HG03095 (cell line): ENCODE measurements around the gene SELENOI.
"Not testable (repeated sequence)": the region's sequence is repeated elsewhere in the genome, so short reads cannot be mapped to it uniquely, and the experiment has no call there.

ENCODE experiments used
- ATAC-seq: cut with Tn5 transposase; IDR thresholded peaks from one replicate; pipeline ENCODE4 v1.9.1; 2021; ENCODE audit warnings: moderate library complexity; ENCODE audit not compliant: unreplicated experiment

Gene SELENOI

GRCh38 chr2:26326514-26326913 lies 19.4 kb upstream of the SELENOI start:
- no peak for ATAC-seq

DNA sequence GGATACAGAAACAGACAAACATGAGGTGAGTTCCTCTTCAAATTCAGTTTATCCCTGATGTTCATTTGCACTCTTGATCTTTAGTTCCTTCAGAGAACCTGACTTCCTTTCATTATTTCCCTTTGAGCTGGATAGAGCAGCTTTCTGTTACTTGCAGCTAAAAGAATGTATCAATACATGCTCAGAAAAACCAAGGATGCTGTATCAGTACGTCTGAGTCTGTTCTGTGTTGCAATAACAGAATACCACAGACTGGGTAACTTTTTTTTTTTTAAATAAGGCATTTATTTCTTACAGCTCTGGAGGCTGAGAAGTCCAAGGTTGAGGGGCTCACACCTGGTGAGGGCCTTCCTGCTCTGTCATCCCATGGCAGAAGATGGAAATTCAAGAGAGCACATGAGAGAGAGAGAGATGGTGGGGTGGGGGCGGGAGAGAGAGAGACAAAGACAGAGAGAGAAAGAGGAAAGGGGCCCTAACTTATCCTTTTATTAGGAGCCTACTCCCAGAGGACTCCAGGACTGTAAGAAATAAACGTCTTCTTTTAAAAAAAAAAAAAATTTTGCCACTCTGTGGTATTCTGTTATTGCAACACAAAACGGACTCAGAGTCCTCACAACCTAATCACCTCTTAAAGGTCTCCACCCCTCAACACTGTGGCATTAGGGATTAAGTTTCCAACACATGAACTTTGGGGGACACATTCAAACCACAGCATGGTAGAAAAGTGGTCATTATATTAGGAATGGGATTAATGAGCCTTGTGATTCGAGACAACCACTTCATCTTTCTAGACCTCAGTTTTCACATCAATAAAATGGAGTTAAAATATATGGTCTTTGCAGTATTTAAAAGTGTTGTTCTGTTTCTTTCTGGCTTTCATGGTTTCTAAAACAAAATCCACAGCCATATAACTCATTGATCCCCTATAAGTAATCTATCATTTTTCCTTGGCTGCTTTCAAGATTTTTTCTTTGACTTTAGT lies 18.4 kb upstream of the SELENOI start:
- ATAC-seq: no peak

DNA sequence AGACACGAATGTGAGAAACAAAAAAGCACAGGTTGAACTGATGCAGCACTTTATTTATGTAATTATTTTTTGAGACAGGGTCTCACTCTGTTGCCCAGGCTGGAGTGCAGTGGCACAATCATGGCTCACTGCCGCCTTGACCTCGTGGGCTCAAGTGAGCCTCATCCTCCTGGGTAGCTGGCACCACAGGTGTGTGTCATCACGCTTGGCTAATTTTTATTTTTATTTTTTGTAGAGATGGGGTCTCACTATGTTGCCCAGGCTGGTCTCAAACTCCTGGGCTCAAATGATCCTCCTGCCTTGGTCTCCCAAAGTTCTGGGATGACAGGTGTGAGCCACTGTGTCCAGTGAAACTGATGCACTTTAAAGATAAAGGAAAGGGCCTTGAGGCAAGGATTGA lies 16.9 kb upstream of the SELENOI start:
- ATAC-seq: not testable (repeated sequence)

DNA sequence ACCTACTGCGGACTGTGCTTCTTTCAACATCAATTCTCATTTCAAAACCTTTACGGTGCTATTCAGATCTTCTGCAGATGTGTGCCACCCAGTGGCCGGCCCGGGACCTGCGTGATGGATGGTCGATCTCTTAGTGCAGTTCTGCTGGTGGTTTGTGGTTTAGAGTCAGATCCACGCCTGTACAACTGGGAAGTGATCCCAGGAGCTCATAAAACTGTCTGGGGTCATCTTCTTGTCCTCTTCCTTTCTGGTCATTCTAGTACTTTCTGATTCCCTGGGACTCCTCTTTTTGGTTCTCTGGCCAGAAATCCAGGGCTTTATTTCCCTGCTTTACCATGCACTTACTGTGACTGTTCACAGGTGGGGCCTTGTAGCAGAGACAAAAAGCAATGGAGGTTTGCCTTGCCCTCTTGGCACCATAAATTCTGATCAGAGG lies 15.8 kb upstream of the SELENOI start:
- ATAC-seq: peak; percentile 90

DNA sequence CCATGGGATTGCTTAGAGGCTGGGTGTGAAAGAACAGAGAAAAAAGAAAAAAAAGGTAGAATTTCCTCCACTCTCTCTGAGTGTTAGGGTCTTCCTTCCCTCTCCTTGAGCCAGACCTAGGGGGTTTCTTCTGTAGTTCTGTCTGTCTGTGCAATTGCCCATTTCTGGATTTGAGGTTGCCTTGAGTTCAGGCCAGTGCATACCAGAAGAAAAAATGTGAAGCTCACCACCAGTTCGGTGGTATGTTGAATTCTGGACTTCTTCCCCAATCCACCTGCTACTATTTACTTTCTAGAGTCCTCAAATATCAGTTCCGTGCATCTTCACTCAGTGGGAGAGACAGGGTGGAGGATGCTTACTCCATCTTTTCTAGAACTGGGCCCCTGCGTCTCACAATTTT lies 15.3 kb upstream of the SELENOI start:
- ATAC-seq: no peak

GRCh38 chr2:26331321-26331720 lies 14.6 kb upstream of the SELENOI start:
- not testable (repeated sequence) for ATAC-seq

DNA sequence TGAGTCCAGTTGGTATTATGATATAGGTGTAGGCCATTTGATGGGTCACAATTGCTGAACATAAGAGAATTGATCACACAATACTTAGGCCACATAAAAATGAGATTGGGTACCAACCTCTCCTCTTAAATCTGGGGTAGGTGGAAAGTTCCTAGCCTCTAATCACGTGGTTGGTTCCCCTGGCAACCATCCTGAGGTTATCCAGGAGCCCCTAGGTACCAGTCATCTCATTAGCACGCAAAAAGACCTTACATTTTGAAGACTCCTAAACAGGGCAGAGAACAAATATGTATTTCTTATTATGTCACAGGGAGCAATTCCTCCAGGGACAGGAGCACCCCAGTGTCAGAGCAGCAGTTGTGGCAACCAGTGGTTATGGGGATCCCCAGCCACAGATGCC lies 12.7 kb upstream of the SELENOI start:
- ATAC-seq: no peak

GRCh38 chr2:26335231-26335630 lies 10.7 kb upstream of the SELENOI start:
- no peak for ATAC-seq

GRCh38 chr2:26336719-26337118 lies 9.2 kb upstream of the SELENOI start:
- ATAC-seq: no peak

DNA sequence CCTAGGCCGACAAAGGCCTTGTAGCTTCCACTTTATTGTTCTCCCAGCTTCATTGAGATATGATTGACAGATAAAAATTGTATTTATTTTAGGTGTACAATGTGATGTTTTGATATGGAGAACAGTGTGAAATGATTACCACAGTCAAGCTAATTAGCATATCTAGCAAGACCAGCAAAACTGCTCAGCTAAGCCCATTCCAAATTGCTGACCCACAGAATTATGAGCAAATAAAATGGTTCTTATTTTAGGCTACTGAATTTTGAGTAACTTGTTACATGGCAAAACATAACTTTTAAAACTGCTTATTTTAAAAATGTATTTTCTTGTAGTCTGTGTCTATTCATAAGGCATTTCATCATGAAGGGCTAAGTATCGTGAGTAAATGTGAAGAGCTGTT lies 8.6 kb upstream of the SELENOI start:
- no peak for ATAC-seq

GRCh38 chr2:26340831-26341230 lies 5.1 kb upstream of the SELENOI start:
- ATAC-seq: no peak

GRCh38 chr2:26344581-26345282 lies 1.2 kb upstream of the SELENOI start:
- ATAC-seq: no peak

GRCh38 chr2:26345283-26345544 lies 729 bp upstream of the SELENOI start:
- no peak for ATAC-seq

DNA sequence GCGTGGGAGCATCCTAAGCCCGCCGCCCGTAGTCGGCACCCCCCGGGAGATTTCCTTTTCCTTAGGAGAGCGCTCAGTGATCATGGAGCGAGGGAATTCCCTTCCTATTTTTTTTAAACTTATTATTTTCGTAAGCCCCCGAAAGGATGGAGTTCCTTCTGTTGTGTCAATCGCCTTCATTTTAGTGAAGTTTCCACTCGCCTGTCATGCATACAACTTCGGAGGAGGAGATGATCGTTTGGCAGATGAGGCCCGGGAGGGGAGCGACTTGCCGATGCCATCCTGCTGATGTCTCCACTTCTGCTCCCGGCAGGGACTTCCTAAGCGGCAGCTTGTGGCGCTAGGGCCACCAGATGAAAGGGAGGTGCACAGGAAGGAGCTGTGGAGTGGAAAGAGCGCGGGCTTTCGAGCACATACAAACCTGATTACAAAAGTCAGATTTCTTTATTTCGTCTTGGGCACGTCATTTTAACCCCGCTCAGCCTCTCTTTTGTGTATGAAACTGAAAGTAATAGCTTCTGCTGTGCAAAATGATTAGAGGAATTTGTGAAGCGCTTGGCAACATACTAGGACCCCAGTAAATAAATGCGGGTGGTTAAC lies 611 bp downstream of the SELENOI start, which contains the start of gene ADGRF3:
ADGRF3 (minus strand) TSS at position 336 of the 600 bp plus-strand sequence. CDS start 555 bp downstream, outside the sequence.
- ATAC-seq: no peak

DNA sequence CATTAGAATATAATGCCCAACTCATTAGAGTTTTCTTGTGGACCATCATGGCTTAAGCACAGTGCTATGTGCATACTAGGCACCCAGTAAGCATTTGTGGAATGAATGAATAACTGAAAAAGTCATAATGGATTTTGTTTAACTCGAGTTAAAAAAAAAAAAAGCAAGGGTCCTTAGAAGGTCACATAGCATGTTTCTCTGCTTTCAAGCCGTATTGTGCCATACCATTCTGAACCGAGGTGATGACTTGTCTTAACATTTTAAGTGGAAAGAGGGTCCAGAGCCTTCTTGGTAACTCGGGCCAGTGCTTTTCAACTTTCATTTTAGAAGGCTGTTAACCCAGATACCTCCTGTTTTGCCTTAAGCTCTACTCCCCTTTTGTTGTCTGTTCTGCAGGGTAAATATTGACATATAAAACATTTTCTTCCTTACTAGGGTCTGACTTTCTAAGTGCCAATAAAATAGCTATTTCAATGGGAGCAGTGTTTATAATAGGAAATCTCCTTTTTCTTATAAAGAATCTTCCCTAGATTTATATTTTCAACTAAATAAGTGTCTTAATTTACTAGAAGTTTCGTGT lies 1.4 kb downstream of the SELENOI start:
- ATAC-seq: no peak

DNA sequence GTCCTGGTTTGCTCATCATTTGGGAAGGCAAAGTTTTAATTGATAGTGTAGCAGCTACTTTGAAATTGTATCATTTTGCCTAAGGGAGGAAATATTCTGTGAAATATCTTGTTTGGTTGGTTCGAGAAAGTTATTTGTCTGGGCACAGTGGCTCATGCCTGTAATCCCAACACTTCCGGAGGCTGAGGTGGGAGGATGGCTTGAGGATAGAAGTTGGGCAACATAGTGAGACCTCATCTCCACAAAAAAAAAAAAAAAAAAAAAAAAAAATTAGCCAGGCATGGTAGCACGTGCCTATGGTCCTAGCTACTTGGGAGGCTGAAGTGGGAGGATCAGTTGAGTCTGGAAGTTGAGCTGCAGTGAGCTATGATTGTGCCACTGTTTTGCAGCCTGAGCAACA lies 3.7 kb downstream of the SELENOI start:
- ATAC-seq: no peak

- ATAC-seq: no peak
Measured at GRCh38 chr2:26351375-26352090, 5.6 kb downstream of the SELENOI start.

GRCh38 chr2:26352892-26353291 lies 6.9 kb downstream of the SELENOI start:
- no peak for ATAC-seq

DNA sequence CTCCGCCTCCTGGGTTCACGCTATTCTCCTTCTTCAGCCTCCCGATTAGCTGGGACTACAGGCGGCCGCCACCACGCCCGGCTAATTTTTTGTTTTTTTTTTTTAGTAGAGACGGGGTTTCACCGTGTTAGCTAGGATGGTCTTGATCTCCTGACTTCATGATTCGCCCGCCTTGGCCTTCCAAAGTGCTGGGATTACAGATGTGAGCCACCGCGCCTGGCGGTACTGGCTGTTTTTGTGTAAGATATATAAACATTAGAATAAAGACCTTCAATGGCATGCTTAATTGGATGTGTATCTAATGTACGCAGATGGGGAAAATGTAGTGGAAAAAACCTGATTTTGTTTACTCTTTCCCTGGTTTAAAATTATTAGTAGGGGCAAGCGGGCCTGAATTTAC lies 8.5 kb downstream of the SELENOI start:
- ATAC-seq: not testable (repeated sequence)
